GM19240 (cell line): ENCODE data around the gene PHF21A.
"Not testable (repeated sequence)": the region's sequence is repeated elsewhere in the genome, so short reads cannot be mapped to it uniquely, and the experiment has no call there.

Experiments used
- DNase-seq: peaks from one replicate; pipeline ENCODE4 v3.0.0; 2011; ENCODE audit warnings: low spot score; ENCODE audit not compliant: insufficient read length

The PHF21A gene

GRCh38 chr11:45905576-45905975, 215.7 kb downstream of the PHF21A start:
- DNase-seq = not testable (repeated sequence)

DNA sequence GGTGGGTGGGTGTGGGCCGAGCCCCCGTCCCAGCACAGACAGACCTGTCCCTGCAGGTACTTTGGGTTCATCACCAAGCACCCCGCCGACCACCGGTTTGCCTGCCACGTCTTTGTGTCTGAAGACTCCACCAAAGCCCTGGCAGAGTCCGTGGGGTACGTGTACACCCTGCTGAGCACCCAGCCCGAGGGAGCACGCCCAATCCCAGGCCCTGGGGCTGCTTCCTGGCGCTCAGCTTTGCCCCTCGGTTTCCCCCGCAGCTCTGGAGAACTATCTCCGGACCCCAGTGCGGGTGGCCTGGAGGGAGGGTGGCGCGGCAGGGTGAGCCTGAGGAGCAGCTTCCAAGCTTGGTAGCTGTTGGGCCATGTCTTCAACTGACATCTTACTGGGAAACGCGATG, 216.2 kb downstream of the PHF21A start:
- DNase-seq = no peak

- no peak for DNase-seq
Measured at GRCh38 chr11:45904309-45904915, 216.8 kb downstream of the PHF21A start.

DNA sequence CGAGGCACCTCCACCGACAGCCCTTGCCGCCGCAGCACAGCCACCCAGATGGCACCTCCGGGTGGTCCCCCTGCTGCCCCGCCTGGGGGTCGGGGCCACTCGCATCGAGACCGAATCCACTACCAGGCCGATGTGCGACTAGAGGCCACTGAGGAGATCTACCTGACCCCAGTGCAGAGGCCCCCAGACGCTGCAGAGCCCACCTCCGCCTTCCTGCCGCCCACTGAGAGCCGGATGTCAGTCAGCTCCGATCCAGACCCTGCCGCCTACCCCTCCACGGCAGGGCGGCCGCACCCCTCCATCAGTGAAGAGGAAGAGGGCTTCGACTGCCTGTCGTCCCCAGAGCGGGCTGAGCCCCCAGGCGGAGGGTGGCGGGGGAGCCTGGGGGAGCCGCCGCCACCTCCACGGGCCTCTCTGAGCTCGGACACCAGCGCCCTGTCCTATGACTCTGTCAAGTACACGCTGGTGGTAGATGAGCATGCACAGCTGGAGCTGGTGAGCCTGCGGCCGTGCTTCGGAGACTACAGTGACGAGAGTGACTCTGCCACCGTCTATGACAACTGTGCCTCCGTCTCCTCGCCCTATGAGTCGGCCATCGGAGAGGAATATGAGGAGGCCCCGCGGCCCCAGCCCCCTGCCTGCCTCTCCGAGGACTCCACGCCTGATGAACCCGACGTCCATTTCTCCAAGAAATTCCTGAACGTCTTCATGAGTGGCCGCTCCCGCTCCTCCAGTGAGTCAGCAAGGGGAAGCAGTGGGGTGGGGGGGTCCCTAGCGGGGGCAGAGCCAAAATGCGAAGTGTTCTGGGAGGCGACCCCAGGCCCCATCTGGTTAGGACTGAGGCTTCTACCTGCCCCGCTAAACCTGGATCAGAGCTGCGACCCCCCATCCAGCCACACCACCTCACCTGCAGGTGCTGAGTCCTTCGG, 218.5 kb downstream of the PHF21A start:
- no peak for DNase-seq

DNA sequence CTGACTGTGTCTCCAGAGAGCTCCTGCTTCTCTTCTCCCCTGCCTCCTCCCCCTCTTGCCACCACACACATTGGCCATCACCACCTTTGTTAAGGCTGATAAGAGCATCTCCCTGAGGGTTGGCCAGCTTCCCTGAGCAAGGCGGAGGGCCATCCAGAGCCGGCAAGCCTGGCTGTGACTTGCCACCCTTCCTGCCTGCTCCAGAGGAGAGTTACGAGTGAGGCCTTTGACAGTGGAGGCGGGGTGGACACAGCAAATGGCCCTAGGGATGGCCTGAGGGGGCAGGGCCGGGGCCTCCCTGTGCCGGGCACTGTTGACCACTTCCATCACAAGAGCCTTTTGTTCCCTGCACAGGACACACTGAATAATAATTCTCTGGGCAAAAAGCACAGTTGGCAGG, 219.6 kb downstream of the PHF21A start:
- DNase-seq = no peak

DNA sequence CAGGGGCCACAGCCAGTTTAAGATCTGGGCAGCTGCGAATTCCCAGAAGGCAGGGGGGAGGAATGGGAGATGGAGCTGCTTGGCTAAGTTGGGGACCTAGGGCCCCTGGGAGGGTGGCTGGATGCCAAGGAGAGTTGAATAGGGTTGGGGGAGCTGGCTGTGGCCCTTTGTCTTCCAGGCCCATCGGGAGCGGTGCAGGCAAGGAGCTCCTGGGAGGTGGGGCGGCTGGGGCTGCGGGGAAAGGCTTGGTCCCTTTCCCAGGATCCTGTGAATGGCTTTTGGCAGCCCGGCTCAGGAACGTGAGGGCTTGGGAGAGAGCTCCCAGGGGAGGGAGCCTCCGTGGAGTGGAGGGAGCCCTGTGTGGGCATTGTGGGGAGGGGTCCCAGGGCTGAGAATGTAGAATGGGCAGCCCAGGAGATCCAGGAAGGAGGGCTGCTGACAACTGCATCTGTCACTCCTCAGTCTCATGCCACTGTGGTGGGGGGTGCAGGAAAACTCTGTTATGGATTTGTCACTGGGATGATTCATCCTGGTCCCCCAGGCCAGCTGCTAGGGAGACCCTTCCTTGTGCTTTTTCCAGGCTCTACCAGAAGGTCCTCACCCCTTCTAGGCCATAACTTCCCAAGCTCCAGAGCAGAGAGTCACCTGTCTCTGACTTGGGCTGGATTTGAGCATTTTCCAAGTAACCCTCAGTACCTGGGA, 220.2 kb downstream of the PHF21A start:
- no peak for DNase-seq

DNA sequence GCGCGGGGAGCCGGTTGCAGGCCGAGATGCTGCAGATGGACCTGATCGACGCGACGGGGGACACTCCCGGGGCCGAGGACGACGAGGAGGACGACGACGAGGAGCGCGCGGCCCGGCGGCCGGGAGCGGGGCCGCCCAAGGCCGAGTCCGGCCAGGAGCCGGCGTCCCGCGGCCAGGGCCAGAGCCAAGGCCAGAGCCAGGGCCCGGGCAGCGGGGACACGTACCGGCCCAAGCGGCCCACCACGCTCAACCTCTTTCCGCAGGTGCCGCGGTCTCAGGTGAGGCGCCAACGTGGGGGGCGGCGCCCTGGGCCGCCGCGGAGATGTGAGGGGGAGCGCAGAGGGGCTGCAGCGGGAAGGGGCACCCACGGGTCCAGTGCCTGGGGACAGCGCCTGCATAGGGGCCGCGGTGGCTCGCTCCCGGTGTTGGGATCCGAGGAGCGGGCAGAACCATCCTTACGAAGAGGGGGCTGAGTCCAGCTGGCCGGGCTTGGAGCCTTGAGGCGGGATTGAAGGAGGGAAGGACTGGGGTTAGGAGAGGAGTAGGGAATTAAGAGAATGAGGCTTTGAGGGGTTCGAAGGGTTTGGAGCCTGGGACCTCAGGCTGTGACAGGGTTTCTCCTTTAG, 221.0 kb downstream of the PHF21A start:
- not testable (repeated sequence) for DNase-seq

DNA sequence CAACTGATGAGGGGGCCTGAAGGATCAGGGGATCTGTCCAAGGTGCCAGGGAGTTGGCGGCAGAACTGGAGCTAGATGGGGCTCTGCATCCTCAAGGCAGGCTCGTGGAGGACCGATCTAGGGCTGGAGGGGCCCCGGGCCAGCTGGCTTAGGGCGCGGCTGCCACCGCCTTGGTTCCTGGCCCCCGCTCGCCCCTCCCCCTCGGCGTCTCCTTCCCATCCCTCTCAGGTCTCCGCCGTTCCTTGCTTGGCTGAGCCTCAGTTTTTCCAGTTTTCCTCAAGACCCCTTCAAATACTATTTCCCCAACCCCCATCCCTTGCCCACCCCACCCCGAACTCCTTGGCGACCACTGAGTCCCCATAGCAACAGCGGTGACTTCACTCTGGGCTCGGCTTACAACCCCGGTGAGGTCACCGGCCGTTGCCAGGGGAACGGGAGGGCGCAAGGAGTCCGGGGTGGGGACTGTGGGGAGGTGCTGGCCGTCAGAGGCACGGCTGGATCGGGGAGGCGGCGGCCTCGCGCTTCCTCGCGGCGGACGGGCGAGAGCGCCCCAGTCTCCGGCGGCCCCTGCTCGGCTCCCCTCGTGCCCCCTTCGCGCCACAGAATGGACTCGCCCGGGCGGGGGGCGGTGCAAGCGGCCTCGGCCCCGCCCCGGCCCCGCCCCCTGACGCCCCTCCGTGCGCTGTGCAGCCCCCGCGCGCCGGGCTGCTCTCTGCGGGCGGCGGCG, 221.6 kb downstream of the PHF21A start:
- peak; percentile 68 for DNase-seq

GRCh38 chr11:45899086-45899447, 222.2 kb downstream of the PHF21A start:
- no peak for DNase-seq

GRCh38 chr11:45897556-45897955, 223.7 kb downstream of the PHF21A start:
- DNase-seq = no peak

- DNase-seq = no peak
Measured at GRCh38 chr11:45896422-45896984, 224.8 kb downstream of the PHF21A start.

- no peak for DNase-seq
Measured at GRCh38 chr11:45895553-45896259, 225.5 kb downstream of the PHF21A start.

DNA sequence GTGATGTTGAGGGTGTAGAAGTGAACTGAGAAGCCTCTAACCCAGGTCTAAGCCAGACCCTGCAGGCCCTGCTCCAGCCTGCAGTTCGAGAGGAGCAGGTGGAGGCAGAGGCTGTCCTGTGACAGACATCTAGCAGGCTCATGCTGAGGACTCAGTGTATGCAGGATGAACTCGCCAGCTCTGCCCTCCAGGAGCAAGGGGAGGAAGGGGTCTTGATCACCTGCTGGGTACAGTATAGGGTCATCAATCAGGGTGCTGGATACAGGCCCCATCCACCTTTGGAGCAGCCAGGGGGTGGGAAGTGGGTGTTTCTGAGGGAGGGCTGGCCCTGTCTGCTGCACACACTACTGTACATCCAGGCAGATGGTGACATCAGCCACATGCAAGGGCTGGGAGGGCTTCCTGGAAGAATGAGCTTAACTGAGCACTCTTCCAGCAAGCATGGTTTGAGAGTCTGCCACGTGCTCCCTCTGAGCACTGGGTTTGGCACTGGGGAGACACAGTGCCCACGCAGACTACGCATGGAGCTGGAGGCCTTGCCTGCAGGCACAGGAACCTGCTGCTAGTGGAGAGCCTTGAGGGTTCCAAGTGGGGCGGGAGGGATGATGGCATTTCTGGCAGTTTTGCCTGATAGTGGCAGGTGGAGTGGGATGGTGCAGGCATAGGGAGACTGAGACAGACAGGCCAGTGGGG, 226.6 kb downstream of the PHF21A start:
- DNase-seq = no peak

DNA sequence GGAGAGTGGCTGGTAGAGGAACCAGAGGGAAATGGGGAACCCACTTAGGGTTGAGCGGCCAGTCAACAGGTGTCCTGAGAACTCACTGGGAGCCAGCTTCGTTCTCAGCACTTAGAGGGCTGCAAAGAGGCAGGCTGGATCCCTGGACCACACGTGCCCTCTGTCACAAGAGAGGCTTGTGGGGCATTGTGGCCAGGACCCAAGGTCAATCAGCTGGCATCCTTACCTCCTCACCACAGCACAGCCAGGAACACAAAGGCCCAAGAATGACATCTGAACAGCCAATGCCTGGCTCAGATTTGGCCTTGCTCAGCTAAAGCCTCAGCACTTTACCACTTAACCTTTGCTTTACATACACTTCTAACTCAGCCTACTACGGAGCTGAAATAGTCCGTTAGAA, 228.4 kb downstream of the PHF21A start:
- no peak for DNase-seq

DNA sequence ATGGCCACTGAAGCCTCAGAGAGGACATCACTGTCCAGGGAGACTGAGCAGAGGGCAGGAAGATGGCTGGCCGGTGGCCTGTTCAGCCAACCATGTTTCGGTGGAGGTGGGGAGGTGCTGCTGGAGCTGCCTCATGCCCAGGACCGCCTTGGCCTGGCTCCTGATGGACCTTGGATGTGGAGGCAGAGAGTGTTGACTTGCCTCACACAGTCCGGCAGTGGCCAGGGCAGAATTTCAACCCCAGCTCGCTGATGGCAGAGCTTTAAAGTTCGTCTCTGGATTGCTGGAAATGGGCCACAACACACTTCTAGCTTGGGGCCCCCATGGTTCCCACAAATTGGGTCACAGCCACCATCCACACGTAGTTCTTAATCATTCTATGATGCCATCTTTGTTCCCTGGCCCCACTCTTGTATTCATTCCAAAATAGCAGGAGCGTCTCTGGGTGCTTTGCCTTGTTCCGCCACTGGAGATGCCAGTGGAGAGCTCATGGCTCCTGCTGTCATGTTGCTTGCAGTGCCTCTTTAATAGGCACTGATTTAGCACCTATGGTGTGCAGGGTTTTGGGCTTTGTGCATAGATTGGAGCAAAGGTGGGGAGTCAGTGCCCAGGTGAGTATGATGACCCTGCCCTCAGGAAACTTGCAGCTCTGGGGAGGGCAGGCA, 230.2 kb downstream of the PHF21A start:
- DNase-seq = no peak

DNA sequence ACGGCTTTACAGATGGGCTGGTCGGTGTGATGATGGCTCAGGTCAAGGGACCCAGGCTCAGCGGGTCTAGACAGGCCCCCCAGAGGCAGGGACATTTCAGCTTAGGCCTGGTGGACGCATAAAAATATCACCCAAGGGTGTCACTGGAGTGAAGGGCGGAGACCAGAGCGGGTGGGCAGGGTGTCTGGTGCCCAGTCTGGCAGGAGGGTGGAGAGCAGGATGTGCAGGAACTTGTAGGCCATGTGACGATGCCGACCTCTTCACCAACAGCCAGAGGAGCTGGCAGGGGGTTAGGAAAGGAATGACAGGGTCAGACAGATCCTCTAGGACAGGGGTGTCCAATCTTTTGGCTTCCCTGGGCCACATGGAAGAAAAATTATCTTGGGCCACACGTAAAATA, 231.3 kb downstream of the PHF21A start:
- DNase-seq = no peak

GRCh38 chr11:45889555-45889954, 231.7 kb downstream of the PHF21A start:
- DNase-seq = no peak

DNA sequence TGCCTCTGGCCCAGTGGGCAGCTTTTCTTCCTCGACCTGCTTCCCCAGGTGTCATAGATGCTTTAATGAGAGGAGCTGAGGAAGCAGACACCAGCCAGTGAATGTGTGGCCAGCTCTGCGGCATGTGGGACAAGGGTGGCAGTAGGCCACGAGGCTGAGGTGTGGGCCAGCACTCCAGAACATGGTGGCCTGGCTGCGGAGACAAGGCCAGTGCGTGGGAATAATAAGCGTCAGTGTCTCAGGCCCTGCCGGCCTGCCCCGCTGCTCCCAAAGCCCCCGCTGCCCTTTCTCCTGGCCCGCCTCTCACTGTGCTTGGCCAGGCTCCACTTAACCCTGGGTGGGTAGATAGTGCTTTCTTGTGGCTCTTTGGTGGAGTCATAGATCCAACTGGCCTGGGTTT, 233.7 kb downstream of the PHF21A start:
- no peak for DNase-seq
